ENCODE measurements around the gene SRRM3.
"Not testable (repeated sequence)": the region's sequence is repeated elsewhere in the genome, so short reads cannot be mapped to it uniquely, and the experiment has no call there.

The SRRM3 gene

DNA sequence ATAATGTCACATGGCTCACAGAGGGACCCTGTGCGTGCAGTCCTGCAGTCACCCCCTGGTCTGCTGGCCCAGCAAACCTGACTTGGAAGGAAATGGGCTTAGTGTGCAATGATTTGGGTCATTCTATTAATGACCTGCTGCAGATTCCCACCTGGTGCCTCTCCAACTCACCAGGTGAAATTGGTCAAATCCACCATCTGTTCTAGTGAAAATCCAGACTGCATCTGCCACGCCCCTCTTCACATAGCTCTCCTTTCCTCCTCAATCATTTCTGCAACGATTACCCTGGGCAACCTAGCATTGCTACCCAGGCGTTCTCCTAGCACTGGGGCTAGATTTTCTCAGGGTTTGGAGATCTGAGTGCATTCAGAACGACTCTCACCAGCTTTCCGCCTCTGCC is 29.4 kb downstream of the SRRM3 start:
- DNase-seq: no peak

DNA sequence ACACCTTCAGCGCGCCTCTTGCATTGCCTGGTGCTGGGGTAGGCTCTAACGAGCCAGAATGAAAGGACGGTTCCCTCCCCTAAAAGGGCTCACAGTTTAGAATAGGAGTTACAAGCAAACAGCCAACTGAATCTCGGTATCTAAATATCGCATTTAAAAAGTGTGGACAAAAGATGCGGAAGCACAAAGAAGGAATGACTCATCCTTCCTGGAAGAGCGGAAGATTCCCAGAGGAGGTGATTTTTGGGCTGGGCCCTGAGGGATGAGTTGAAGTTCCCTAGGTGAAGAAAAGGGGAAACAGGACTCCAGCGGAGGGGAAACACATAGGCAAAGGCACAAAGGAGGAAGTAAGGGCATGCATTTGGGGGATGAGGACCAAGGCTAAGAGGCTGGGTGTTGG is 29.9 kb downstream of the SRRM3 start:
- no peak for DNase-seq

DNA sequence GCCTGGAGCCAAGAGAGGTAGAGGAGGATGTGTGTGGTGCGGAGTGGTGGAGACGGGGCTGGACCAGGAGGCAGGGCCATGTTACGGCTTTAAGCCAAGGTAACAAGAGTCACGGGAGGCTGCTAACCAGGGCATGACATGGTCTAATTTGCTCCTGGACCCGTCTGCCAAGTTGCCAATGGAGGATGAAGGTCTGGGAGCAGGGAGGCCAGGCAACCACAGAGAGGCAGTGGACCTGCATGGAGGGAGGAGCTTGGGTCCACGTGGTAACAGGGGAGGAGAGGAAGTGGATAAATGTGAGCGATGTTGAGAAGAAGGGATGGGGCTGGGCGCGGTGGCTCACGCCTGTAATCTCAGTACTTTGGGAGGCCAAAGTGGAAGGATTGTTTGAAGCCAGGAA is 31.0 kb downstream of the SRRM3 start:
- DNase-seq: no peak

DNA sequence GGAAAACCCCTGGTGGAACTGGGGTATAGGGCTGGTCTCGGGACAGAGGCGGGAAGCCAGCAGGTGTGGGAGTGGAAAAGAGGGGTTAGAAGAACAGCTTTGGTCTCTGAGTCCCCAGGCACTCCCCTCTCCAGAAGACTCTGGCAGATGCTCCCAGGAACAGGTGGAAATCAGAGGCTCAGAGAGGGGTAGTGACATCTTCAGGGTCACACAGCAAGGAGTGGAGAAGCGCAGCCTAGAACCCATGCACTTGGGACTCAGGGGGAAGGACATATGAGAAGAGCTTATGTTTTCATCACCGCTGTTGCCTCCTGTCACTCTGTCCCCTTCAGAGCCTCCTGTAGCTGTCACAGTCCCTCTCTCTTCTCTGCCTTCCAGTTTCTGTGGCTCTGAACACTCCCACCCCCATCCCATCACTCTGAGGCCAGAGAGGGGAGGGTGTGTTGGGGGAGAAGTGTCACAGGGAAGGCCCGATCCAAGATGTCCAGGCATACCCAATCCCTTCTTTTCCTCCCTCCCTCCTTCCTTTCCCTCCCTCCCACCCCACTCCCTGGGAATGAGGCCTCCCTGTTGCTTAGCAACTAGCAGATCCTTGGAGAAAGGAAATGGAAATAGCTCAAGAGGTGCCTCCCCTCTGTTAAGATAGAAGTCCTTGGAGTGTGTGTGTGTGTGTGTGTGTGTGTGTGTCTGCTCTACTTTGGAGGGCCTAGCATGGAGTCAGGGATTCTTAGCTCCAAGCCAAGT is 32.0 kb downstream of the SRRM3 start:
- DNase-seq: no peak

DNA sequence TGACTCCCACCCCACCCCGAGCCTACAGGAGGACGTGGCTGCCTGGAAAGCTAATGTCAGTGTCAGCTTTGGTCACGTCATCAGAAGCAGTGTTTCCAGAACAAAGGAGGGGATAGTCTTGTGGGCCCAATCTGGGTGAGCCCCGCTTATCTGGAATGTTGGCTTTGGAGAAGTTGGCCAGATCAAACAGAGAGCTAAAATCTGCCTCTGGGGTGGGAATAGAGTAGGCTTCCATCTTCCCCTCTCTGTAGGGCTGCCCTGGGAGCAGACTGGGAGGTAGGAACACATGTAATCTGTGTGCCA is 32.5 kb downstream of the SRRM3 start:
- DNase-seq: no peak

GRCh38 chr7:76234931-76235441 is 33.3 kb downstream of the SRRM3 start:
- no peak for DNase-seq

GRCh38 chr7:76236224-76236623 is 34.5 kb downstream of the SRRM3 start:
- no peak for DNase-seq

- no peak for DNase-seq
These were observed 36.6 kb downstream of the SRRM3 start for GRCh38 chr7:76238326-76238725.

DNA sequence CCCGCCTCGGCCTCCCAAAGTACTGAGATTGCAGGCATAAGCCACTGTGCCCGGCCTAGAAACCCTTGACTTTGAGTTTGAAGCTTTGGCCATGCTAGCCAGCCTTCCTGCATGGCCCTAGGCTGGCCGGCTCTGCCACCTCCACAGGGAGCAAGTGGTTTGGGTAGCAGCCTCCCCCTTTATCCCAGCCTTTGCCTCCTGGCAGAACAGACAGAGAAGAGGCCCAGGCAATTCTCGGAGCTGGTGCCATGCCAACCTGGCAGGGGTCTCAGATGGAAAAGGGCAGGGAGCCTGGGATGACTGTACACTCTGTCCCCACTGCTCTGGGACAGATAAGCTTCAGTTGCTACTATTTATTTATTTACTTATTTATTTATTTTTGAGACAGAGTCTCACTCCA is 39.4 kb downstream of the SRRM3 start:
- no peak for DNase-seq

- DNase-seq: not testable (repeated sequence)
These were observed 40.9 kb downstream of the SRRM3 start for GRCh38 chr7:76242517-76243063.

DNA sequence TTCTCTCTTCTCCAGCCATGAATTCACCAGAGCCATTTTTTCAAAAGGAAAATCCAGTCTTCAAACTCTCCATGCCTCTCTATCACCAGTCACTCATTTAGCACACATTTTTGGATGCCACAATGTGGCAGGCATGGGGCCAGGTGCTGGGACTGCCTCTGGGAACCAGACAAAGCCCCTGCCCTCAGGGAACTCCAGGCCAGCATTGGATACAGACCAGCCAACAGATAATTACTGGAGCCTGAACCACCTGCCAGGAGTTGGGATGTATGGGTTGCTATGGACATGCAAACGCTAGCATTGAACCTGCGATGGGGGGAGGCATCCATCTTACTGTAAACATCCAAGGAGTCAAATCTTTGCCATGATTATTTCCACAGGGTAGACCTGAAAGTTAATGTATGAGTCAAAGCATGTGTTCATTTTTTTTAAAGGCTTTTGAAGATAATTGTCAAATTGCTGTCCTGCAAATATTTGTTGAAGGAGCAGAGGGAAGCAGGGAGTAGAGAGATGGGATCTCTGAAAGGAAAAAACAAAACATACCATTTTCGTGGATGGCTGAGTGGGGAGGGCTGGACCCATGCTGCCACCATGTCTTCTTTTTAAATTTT is 43.2 kb downstream of the SRRM3 start:
- no peak for DNase-seq

GRCh38 chr7:76246804-76247389 is 45.2 kb downstream of the SRRM3 start:
- DNase-seq: no peak

DNA sequence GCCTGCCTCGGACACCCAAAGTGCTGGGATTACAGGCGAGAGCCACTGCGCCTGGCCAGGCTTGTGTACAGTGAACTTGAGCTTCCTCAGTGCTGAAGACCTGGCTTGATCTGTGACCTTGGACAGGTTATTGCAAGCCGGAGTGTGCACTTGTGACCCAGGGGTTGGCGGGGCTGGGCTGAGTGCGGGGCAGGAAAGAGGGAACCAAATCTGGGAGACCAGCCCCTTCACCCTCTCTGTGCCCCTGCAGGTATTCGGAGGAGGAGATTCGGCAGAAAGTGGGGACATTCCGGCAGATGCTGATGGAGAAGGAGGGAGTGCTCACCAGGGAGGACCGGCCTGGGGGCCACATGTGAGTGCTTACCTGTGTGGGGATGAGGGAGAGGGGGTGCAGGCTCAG is 46.2 kb downstream of the SRRM3 start:
- no peak for DNase-seq

DNA sequence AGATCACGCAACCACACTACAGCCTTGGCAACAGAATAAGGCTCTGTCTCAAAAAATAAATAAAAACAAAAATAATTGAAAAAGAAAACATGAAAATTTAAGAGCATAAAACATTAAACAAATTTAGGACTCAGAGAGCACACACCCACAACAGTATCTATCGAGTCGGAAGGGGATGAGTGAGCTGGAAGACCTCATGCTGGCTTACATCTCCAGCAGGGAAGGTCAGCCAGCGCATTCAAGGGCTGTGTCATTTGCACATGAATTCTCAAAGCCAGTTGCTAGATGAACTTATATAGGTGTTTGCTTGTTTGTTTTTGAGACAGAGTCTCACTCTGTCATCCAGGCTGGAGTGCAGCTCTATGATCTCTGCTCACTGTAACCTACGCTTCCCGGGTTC is 50.3 kb downstream of the SRRM3 start:
- no peak for DNase-seq

DNA sequence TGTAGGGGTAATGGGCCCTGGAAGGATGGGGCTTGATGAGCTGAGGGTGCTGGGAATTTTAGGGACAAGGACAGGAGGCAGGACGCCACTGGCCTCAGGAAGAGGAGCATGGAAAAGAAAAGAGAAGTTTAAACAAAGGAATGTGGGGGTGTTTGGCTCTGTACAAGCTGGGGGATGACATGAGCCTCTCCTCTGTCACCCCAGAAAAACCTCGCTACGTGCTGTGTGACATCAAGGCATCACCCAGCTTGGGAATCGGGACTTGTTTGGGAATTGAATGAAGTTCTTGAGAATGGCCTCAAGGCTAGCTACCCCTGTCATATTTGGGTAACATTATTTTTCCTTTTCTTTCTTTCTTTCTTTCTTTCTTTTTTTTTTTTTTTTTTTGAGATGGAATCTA is 53.1 kb downstream of the SRRM3 start:
- no peak for DNase-seq

DNA sequence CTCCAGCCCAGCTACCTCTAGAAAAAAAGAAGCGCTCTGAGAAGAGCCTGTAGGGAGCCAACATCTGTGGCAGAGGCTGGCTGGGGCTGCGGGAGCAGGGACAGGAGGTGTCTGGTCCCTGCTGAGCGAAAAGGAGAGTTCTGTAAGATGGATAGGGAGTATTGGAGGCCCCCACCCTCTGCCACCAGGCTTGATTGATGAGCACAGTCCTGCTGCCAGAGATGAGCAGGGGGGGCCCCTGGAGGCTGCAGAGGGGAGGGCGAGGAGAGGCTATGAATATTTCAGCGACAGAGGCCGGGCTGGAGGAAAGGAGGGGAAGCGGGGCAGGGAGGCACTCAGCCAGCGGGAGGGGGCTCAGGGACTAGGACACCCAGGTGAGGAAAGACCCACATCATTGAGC is 56.3 kb downstream of the SRRM3 start:
- DNase-seq: no peak

- DNase-seq: no peak
These were observed 57.7 kb downstream of the SRRM3 start for GRCh38 chr7:76259124-76260093.

GRCh38 chr7:76260171-76260703 is 58.5 kb downstream of the SRRM3 start:
- no peak for DNase-seq

- DNase-seq: no peak
These were observed 59.6 kb downstream of the SRRM3 start for GRCh38 chr7:76261329-76261728.

DNA sequence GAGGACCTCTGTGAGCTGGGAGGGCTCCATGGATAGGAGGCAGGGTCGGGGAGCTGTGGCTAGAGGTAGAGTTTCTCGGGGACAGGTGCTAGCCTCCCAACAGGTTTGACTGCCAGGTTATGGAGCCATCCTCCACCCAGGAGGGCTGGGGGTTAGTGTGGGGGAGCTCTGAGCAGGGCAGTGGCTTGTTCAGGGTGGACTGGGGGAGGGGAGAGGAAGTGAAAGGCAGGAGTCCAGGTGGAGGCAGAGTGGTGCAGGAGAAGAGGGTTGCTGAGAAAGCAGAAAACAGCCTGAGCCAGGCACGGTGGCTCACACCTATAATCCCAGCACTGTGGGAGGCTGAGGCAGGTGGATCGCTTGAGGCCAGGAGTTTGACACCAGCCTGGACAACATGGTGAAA is 60.2 kb downstream of the SRRM3 start:
- no peak for DNase-seq

- DNase-seq: no peak
These were observed 61.1 kb downstream of the SRRM3 start for GRCh38 chr7:76262683-76263402.

DNA sequence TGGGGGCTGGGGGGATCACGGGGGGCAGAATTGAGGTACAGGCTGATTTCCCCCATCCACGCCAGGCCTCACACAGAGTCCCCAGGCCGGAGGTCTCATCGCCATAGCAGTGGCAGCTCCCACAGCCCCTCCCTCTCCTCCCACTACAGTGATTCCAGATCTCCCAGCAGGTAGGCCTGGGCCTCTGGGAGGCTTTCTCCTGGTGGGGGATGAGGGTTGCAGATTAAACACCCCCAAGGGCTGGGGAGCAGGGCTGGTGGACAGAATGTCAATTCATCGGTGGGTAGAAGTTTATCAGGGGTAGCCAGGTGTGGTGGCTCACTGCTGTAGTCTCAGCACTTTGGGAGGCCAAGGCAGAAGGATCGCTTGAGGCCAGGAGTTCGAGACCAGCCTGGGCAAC is 63.6 kb downstream of the SRRM3 start:
- DNase-seq: no peak
